HL-60 (cell line): ENCODE measurements around the gene NAA60.
A peak's percentile ranks its signal among the peaks of the same experiment; 100 is the strongest.
"Not testable (repeated sequence)": the region's sequence is repeated elsewhere in the genome, so short reads cannot be mapped to it uniquely, and the experiment has no call there.

Experiments used
- DNase-seq, 2 experiments: peaks; one replicate each; pipeline ENCODE4 v3.0.0-alpha.2; 2010 to 2020; ENCODE audit warnings: low read depth in 1 of 2, low spot score in 1 of 2
- H3K27ac ChIP-seq: fragments of 250-450 bp; sonication (Bioruptor Pico); replicated peaks from 2 replicates; pipeline ENCODE4 v1.5.1; 2020; ENCODE audit warnings: mild to moderate bottlenecking, moderate library complexity
- H3K27me3 ChIP-seq: fragments of 250-450 bp; sonication (Bioruptor Pico); 2 replicates; pipeline ENCODE4 v1.5.1; 2021; ENCODE audit warnings: mild to moderate bottlenecking, moderate library complexity; ENCODE audit not compliant: insufficient read depth, poor library complexity, severe bottlenecking
- H3K4me3 ChIP-seq: replicated peaks from 2 replicates; pipeline ENCODE4 v1.5.1; 2011; ENCODE audit warnings: mild to moderate bottlenecking, control low read depth, low read length; ENCODE audit not compliant: insufficient read depth
- GABPA ChIP-seq: IDR thresholded peaks from 2 replicates; pipeline ENCODE4 v1.6.1; 2012; ENCODE audit warnings: low read depth
- POLR2AphosphoS5 ChIP-seq: IDR thresholded peaks from 2 replicates; pipeline ENCODE4 v1.6.1; 2012; ENCODE audit warnings: low read depth
- SPI1 ChIP-seq: IDR thresholded peaks from 2 replicates; pipeline ENCODE4 v1.6.1; 2012; ENCODE audit warnings: low read depth, mild to moderate bottlenecking, borderline replicate concordance
- TF ChIP-seq, protein P1 (sequence below): IDR thresholded peaks from 2 replicates; pipeline ENCODE4 v1.6.1; 2012; ENCODE audit warnings: low read depth; ENCODE audit not compliant: insufficient replicate concordance
- TF ChIP-seq, protein P2 (sequence below): IDR thresholded peaks from one replicate; pipeline ENCODE4 v1.5.1; 2011; ENCODE audit warnings: low read length, control low read depth, inconsistent platforms; ENCODE audit not compliant: insufficient read depth

NAA60 gene

DNA sequence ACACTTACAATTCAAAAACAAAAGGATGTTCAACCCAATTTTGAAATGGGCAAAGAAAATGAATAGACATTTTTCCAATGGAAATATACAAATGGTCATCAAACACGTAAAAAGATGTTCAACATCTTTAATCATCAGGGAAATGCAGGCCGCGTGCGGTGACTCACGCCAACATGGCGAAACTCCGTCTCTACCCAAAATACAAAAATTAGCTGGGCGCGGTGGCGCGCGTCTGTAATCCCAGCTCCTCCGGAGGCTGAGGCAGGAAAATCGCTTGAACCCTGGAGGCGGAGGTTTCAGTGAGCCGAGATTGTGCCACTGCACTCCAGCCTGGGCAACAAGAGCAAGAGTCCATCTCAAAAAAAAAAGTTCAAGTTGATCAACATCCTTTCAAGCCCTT lies 55.5 kb downstream of the NAA60 start:
- no peak for DNase-seq
- TF ChIP-seq, protein P1, sequence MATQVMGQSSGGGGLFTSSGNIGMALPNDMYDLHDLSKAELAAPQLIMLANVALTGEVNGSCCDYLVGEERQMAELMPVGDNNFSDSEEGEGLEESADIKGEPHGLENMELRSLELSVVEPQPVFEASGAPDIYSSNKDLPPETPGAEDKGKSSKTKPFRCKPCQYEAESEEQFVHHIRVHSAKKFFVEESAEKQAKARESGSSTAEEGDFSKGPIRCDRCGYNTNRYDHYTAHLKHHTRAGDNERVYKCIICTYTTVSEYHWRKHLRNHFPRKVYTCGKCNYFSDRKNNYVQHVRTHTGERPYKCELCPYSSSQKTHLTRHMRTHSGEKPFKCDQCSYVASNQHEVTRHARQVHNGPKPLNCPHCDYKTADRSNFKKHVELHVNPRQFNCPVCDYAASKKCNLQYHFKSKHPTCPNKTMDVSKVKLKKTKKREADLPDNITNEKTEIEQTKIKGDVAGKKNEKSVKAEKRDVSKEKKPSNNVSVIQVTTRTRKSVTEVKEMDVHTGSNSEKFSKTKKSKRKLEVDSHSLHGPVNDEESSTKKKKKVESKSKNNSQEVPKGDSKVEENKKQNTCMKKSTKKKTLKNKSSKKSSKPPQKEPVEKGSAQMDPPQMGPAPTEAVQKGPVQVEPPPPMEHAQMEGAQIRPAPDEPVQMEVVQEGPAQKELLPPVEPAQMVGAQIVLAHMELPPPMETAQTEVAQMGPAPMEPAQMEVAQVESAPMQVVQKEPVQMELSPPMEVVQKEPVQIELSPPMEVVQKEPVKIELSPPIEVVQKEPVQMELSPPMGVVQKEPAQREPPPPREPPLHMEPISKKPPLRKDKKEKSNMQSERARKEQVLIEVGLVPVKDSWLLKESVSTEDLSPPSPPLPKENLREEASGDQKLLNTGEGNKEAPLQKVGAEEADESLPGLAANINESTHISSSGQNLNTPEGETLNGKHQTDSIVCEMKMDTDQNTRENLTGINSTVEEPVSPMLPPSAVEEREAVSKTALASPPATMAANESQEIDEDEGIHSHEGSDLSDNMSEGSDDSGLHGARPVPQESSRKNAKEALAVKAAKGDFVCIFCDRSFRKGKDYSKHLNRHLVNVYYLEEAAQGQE: no peak
- TF ChIP-seq SPI1 (no peak), POLR2AphosphoS5 (no peak), GABPA (no peak)
- TF ChIP-seq, protein P2, sequence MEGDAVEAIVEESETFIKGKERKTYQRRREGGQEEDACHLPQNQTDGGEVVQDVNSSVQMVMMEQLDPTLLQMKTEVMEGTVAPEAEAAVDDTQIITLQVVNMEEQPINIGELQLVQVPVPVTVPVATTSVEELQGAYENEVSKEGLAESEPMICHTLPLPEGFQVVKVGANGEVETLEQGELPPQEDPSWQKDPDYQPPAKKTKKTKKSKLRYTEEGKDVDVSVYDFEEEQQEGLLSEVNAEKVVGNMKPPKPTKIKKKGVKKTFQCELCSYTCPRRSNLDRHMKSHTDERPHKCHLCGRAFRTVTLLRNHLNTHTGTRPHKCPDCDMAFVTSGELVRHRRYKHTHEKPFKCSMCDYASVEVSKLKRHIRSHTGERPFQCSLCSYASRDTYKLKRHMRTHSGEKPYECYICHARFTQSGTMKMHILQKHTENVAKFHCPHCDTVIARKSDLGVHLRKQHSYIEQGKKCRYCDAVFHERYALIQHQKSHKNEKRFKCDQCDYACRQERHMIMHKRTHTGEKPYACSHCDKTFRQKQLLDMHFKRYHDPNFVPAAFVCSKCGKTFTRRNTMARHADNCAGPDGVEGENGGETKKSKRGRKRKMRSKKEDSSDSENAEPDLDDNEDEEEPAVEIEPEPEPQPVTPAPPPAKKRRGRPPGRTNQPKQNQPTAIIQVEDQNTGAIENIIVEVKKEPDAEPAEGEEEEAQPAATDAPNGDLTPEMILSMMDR: no peak
- no peaks in the 10 kb centered on the region for H3K27me3 ChIP-seq
- H3K27ac ChIP-seq: no peak overlapping the region
- no peak overlapping the region for H3K4me3 ChIP-seq

DNA sequence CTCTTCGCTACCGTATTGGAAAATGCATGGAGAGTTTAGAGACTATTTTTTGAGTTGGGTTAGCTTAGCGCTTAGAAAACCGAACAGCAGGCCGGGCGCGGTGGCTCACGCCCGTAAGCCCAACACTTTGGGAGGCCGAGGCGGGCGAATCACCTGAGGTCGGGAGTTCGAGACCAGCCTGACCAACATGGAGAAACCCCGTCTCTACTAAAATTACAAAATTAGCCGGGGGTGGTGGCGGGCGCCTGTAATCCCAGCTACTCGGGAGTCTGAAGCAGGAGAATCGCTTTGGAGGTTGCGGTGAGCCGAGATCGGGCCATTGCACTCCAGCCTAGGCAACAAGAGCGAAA lies 57.9 kb downstream of the NAA60 start:
- H3K4me3 ChIP-seq: peak overlapping the region; percentile 91
- H3K27ac ChIP-seq: peak overlapping the region; percentile 81
- not testable (repeated sequence) for H3K27me3 ChIP-seq, DNase-seq

DNA sequence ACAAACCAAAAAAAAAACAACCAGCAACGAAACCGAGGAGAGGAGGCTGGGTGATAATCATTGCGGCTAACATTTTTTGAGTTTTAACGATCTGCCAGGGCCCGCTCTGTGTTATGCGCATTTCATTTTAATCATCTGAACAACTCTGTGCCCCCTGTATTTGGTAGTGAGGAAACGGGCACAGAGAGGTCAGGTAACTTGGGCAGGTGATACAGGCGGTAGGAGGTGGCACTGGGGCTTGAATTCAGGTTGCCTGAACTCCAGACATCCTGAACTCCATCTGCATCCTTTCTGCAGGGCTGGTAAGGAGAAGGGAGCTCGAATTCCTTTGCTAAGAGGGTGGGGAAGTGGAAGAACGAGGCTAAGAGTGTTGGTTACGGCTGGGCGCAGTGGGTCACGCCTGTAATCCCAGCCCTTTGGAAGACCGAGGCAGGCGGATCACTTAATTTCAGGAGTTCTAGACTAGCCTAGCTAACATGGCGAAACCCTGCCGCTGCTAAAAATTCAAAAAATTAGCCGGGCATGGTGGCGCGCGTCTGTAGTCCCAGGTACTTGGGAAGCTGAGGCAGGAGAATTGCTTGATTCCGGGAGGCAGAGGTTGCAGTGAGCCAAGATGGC lies 58.4 kb downstream of the NAA60 start:
- TF ChIP-seq, protein P2: no peak
- TF ChIP-seq POLR2AphosphoS5 (no peak), GABPA (no peak), SPI1 (no peak)
- TF ChIP-seq, protein P1: no peak
- peak overlapping the region; percentile 81 for H3K27ac ChIP-seq
- peak overlapping the region; percentile 91 for H3K4me3 ChIP-seq
- H3K27me3 ChIP-seq: no peaks in the 10 kb centered on the region
- DNase-seq: no peak

DNA sequence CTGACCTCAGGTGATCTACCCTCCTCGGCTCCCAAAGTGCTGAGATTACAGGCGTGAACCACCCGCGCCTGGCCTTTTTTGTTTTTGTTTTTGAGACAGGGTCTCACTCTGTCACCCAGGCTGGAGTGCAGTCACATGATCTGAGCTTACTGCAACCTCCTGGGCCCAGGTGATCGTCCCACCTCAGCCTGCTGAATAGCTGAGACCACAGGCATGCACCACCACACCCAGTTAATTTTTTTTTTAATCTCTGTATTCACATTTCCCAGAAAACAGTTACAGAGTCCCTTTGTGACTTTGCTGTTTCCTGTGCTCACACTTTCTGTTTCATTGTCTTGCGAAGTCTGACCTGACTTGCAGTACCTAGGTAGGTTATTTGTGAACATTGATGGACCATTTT lies 60.0 kb downstream of the NAA60 start:
- H3K27me3 ChIP-seq: no peaks in the 10 kb centered on the region
- no peak overlapping the region for H3K27ac ChIP-seq
- DNase-seq: no peak
- H3K4me3 ChIP-seq: no peak overlapping the region
- TF ChIP-seq SPI1 (no peak), POLR2AphosphoS5 (no peak), GABPA (no peak)
- TF ChIP-seq, protein P2: no peak
- TF ChIP-seq, protein P1: no peak
